Vagina (tissue), 2 donors: ENCODE results near the gene TSPY10. TPM values are rescaled to one million over a fixed set of nuclear protein-coding genes. Genes with fewer than 3 reads are reported as not detected.
"Not testable (repeated sequence)": the region's sequence is repeated elsewhere in the genome, so short reads cannot be mapped to it uniquely, and the experiment has no call there.

Experiments used
- DNase-seq, 2 donors: peaks; one replicate each; pipeline ENCODE4 v3.0.0-alpha.2; 2017; ENCODE audit errors: extremely low spot score in 2 of 2
- H3K27ac ChIP-seq: fragments of 200-600 bp; sonication (generic); one replicate; pipeline ENCODE4 v1.5.1; 2019
- H3K27me3 ChIP-seq: fragments of 200-600 bp; sonication (generic); one replicate; pipeline ENCODE4 v1.5.1; 2019
- H3K36me3 ChIP-seq, 2 donors: fragments of 200-600 bp; sonication (generic); one replicate each; pipeline ENCODE4 v1.5.1; 2017 to 2019
- H3K4me1 ChIP-seq: fragments of 200-600 bp; sonication (generic); one replicate; pipeline ENCODE4 v1.5.1; 2019
- H3K4me3 ChIP-seq, 2 donors: fragments of 200-600 bp; sonication (generic); 1 replicate in 1 of 2; 2 replicates in 1 of 2; pipeline ENCODE4 v1.5.1; 2016 to 2019
- H3K9me3 ChIP-seq: fragments of 200-600 bp; sonication (generic); one replicate; pipeline ENCODE4 v1.5.1; 2019
- intact Hi-C: fragments of 100-400 bp; cut with DNase I; formaldehyde crosslinking; loops from one replicate; pipeline ENCODE4 v1.15.1; 2023
- total RNA-seq: library from RNA; depleted of rRNA; stranded (reverse); fragments of >200 nt; gene quantifications from one replicate; pipeline ENCODE4 v1.2.3, GENCODE V29; 2016

The TSPY10 gene
- not detected for total RNA-seq

- intact Hi-C loops, DNase-seq, H3K9me3 ChIP-seq, H3K27me3 ChIP-seq, H3K36me3 ChIP-seq, H3K4me3 ChIP-seq, H3K27ac ChIP-seq, H3K4me1 ChIP-seq: not testable (repeated sequence)
Measured at GRCh38 chrY:9527580-9527979, at the start of gene TSPY10. TSS of gene TSPY10 (plus strand) at chrY:9527880. CDS start at chrY:9527926, 46 bp downstream.

- H3K36me3 ChIP-seq, H3K4me1 ChIP-seq: not testable (repeated sequence)
Measured at GRCh38 chrY:9486967-9487366, 40.7 kb upstream of the TSPY10 start, which contains the start of gene TSPY9. TSS of gene TSPY9 (plus strand) at chrY:9487267. CDS start at chrY:9487313, 46 bp downstream.

GRCh38 chrY:9504396-9504795 lies 23.3 kb upstream of the TSPY10 start:
- H3K9me3 ChIP-seq, H3K27ac ChIP-seq, H3K4me3 ChIP-seq, H3K27me3 ChIP-seq, H3K36me3 ChIP-seq, intact Hi-C loops, H3K4me1 ChIP-seq, DNase-seq: not testable (repeated sequence)

More at GRCh38 chrY:9486967-9487366, 40.7 kb upstream of the TSPY10 start, which contains the start of gene TSPY9:
- H3K27me3 ChIP-seq, H3K27ac ChIP-seq, H3K4me3 ChIP-seq, intact Hi-C loops, H3K9me3 ChIP-seq, DNase-seq: not testable (repeated sequence)

GRCh38 chrY:9516287-9516686 lies 11.4 kb upstream of the TSPY10 start:
- H3K27me3 ChIP-seq, intact Hi-C loops, H3K9me3 ChIP-seq, H3K27ac ChIP-seq, H3K36me3 ChIP-seq, H3K4me3 ChIP-seq, H3K4me1 ChIP-seq, DNase-seq: not testable (repeated sequence)

Other genes with a start within 250 kb of the TSPY10 start
- not detected for gene TSPY4, start 190.4 kb upstream of the TSPY10 start, total RNA-seq
- gene TSPY8, start 170.1 kb upstream of the TSPY10 start, total RNA-seq: not detected
- not detected for gene TSPY3, start 129.5 kb upstream of the TSPY10 start, total RNA-seq
- gene TSPY1, start 60.9 kb upstream of the TSPY10 start, total RNA-seq: not detected
- not detected for gene TSPY9, start 40.6 kb upstream of the TSPY10 start, total RNA-seq